22Rv1 (cell line): ENCODE measurements around the gene PARP14.

Experiments used
- CTCF ChIP-seq: fragments of 450-650 bp; IDR thresholded peaks from 2 replicates; pipeline ENCODE4 v1.5.1; 2017; ENCODE audit warnings: mild to moderate bottlenecking
- ZFX ChIP-seq: fragments of 450-650 bp; IDR thresholded peaks from 2 replicates; pipeline ENCODE4 v1.6.1; 2017; ENCODE audit warnings: antibody characterized with exemption, borderline replicate concordance

- TF ChIP-seq CTCF, result no peak
- no peak for TF ChIP-seq ZFX
These were observed 47.5 kb downstream of the PARP14 start for GRCh38 chr3:122728186-122728585.
